ENCODE data around the gene FERMT1. TPM values are rescaled to one million over a fixed set of nuclear protein-coding genes. Genes with fewer than 3 reads are reported as not detected.
"Not testable (repeated sequence)": the region's sequence is repeated elsewhere in the genome, so short reads cannot be mapped to it uniquely, and the experiment has no call there.

FERMT1 gene
- total RNA-seq, 4 donors from 2014 or later, result 0.78 to 3.5 (median 1.2) TPM

GRCh38 chr20:6120491-6120988 is 2.3 kb downstream of the FERMT1 start:
- Histone ChIP-seq H3K4me1 (peaks cover 0 to 22% (median 6%) of the 10 kb centered on the region in 4 donors), H3K27me3 (peaks cover 0 to 11% of the 10 kb centered on the region in 2 donors), H3K9me3 (no peaks in the 10 kb centered on the region), H3K4me3 (no peak overlapping the region), H3K36me3 (no peaks in the 10 kb centered on the region), H3K27ac (no peak overlapping the region)
- TF ChIP-seq POLR2A (IDR thresholded peaks at IDR 0.05) (no peak), EP300 (IDR thresholded peaks at IDR 0.05) (no peak), CTCF (IDR thresholded peaks at IDR 0.05) (no peak)
- no peak for DNase-seq (ENCODE audit: low spot score in 2 of 2)
- WGBS, 2 donors, result 76 to 80% methylated on average over 3 of the region's 3 CpGs

GRCh38 chr20:6116758-6117157 is 6.1 kb downstream of the FERMT1 start:
- peaks cover 0 to 10% (median 0%) of the 10 kb centered on the region in 3 donors for H3K36me3 ChIP-seq
- 79 to 85% methylated on average over 3 of the region's 3 CpGs for WGBS, 2 donors
- no peaks in the 10 kb centered on the region for H3K27me3 ChIP-seq
- no peak for DNase-seq (ENCODE audit: low spot score in 2 of 2)
- H3K4me1 ChIP-seq, result peaks cover 0 to 2% (median 0%) of the 10 kb centered on the region in 4 donors
- H3K27ac ChIP-seq, result no peak overlapping the region
- peaks cover 0 to 6% (median 3%) of the 10 kb centered on the region in 4 donors for H3K9me3 ChIP-seq
- H3K4me3 ChIP-seq, result no peak overlapping the region
- no peak for TF ChIP-seq EP300 (IDR thresholded peaks at IDR 0.05)
- no peak for TF ChIP-seq CTCF (IDR thresholded peaks at IDR 0.05)
- no peak for TF ChIP-seq POLR2A (IDR thresholded peaks at IDR 0.05)

GRCh38 chr20:6115221-6115895 is 7.5 kb downstream of the FERMT1 start:
- Histone ChIP-seq H3K36me3 (peaks cover 0 to 10% (median 0%) of the 10 kb centered on the region in 3 donors), H3K27ac (no peak overlapping the region), H3K9me3 (peaks cover 0 to 6% (median 3%) of the 10 kb centered on the region in 4 donors), H3K4me3 (no peak overlapping the region), H3K27me3 (no peaks in the 10 kb centered on the region), H3K4me1 (no peaks in the 10 kb centered on the region)
- 88 to 95% methylated on average over 3 of the region's 3 CpGs for WGBS, 2 donors
- no peak for DNase-seq (ENCODE audit: low spot score in 2 of 2)
- TF ChIP-seq POLR2A (IDR thresholded peaks at IDR 0.05) (no peak), EP300 (IDR thresholded peaks at IDR 0.05) (no peak), CTCF (IDR thresholded peaks at IDR 0.05) (no peak)

- Histone ChIP-seq H3K4me3 (no peak overlapping the region), H3K27ac (no peak overlapping the region), H3K9me3 (peaks cover 0 to 6% (median 3%) of the 10 kb centered on the region in 4 donors), H3K4me1 (no peaks in the 10 kb centered on the region), H3K27me3 (no peaks in the 10 kb centered on the region), H3K36me3 (peaks cover 0 to 10% (median 0%) of the 10 kb centered on the region in 3 donors)
- no peak for DNase-seq (ENCODE audit: low spot score in 2 of 2)
- WGBS, 2 donors, result 67 to 68% methylated on average over 1 of the region's 1 CpG
- TF ChIP-seq EP300 (IDR thresholded peaks at IDR 0.05) (no peak), POLR2A (IDR thresholded peaks at IDR 0.05) (no peak), CTCF (IDR thresholded peaks at IDR 0.05) (no peak)
These were observed 8.1 kb downstream of the FERMT1 start for GRCh38 chr20:6114696-6115095.

- H3K27me3 ChIP-seq, result no peaks in the 10 kb centered on the region
- WGBS, 2 donors, result 80 to 82% methylated on average over 3 of the region's 3 CpGs
- DNase-seq (ENCODE audit: low spot score in 2 of 2), result no peak
- H3K9me3 ChIP-seq, result peaks cover 0 to 6% (median 3%) of the 10 kb centered on the region in 4 donors
- no peak for TF ChIP-seq EP300 (IDR thresholded peaks at IDR 0.05)
- no peak overlapping the region for H3K27ac ChIP-seq
- no peak overlapping the region for H3K4me3 ChIP-seq
- no peaks in the 10 kb centered on the region for H3K4me1 ChIP-seq
- H3K36me3 ChIP-seq, result peaks cover 0 to 10% (median 0%) of the 10 kb centered on the region in 3 donors
These were observed 8.9 kb downstream of the FERMT1 start for GRCh38 chr20:6113951-6114350.

GRCh38 chr20:6112965-6113364 is 9.9 kb downstream of the FERMT1 start:
- not testable (repeated sequence) for H3K4me1 ChIP-seq; H3K4me3 ChIP-seq; DNase-seq (ENCODE audit: low spot score in 2 of 2); H3K27me3 ChIP-seq; H3K9me3 ChIP-seq; H3K27ac ChIP-seq; H3K36me3 ChIP-seq
- WGBS, 2 donors, result 68 to 81% methylated on average over 2 of the region's 2 CpGs

Measured in tibial nerve (tissue), 4 donors.